Measurements from ENCODE around the gene SLC7A7.

GRCh38 chr14:22752422-22752821 is 62.8 kb downstream of the SLC7A7 start:
- TF ChIP-seq, protein P1, sequence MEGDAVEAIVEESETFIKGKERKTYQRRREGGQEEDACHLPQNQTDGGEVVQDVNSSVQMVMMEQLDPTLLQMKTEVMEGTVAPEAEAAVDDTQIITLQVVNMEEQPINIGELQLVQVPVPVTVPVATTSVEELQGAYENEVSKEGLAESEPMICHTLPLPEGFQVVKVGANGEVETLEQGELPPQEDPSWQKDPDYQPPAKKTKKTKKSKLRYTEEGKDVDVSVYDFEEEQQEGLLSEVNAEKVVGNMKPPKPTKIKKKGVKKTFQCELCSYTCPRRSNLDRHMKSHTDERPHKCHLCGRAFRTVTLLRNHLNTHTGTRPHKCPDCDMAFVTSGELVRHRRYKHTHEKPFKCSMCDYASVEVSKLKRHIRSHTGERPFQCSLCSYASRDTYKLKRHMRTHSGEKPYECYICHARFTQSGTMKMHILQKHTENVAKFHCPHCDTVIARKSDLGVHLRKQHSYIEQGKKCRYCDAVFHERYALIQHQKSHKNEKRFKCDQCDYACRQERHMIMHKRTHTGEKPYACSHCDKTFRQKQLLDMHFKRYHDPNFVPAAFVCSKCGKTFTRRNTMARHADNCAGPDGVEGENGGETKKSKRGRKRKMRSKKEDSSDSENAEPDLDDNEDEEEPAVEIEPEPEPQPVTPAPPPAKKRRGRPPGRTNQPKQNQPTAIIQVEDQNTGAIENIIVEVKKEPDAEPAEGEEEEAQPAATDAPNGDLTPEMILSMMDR (conservative IDR thresholded peaks at IDR 0.05 in 1 of 2, IDR thresholded peaks at IDR 0.05 in 1 of 2; ENCODE audit: low read depth in 1 of 2, low read length in 2 of 2) = no peak
- TF ChIP-seq EZH2 (IDR thresholded peaks at IDR 0.05; ENCODE audit: low read length, missing control alignments) = no peak

Data from fibroblast of lung (primary cell).